NCI-H2107 treated with DMSO at 0.1 percent for 48 hours (cell line): ENCODE data around the gene ATRNL1.

Experiments
- DNase-seq: peaks from one replicate; lab custom pipeline; 2025; ENCODE audit not compliant: unreplicated experiment; lab: John Stamatoyannopoulos, UW

ATRNL1 gene

DNA sequence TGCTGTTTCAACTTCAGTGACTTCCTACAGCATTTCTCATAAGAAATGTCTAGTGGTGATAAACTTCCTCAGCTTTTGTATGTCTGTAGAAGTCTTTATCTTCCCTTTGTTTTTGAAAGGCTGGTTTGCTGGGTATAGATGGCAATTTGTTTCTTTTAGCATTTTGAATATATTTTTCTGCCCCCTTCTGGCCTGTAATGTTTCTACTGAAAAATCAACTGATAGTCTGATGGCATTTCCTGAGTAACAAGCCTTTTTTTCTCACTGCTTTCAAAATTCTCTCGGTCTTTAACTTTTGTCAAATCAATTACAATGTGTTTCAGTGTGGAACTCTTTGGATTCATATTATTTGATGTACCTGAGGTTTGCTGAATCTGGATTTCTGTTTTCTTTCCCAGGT is 487.1 kb downstream of the ATRNL1 start:
- DNase-seq: no peak

DNA sequence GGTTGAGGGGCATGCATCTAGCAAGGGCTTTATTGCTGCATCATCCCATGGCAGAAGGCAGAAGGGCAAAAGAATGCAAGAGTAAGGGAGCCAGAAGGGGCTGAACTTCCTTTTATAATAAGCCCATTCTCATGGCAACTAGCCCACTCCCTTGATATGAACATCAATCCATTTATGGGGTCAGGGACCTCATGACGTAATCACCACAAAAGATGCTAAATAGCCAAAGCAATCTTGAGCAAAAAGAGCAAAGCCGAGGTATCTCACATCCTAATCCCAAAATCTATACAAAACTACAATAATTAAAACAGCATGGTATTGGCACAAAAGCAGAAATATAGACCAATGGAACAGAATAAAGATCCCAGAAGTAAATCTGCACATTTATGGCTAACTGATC is 499.9 kb downstream of the ATRNL1 start:
- no peak for DNase-seq

- no peak for DNase-seq
Measured at GRCh38 chr10:115604627-115605026, 511.5 kb downstream of the ATRNL1 start.

- DNase-seq: no peak
Measured at GRCh38 chr10:115606086-115606485, 512.9 kb downstream of the ATRNL1 start.

- DNase-seq: no peak
Measured at GRCh38 chr10:115606741-115607140, 513.6 kb downstream of the ATRNL1 start.

GRCh38 chr10:115624448-115624847 is 531.3 kb downstream of the ATRNL1 start:
- DNase-seq: no peak

DNA sequence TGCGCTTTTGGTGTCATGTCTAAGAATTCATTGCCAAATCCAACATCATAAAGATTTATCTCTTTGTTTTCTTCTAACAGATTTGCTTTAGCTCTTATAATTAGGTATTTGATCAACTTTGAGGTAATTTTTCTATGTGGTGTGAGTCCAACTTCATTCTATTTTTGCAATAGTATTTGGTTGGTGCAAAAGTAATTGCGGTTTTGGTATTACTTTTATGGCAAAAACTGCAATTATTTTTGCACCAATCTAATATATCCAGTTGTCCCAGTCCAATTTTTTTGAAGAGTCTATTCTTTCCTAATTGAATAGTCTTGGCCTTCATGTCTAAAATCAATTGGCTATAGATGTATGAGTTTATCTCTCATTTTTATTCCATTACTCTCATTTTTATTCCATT is 535.5 kb downstream of the ATRNL1 start:
- DNase-seq: no peak

DNA sequence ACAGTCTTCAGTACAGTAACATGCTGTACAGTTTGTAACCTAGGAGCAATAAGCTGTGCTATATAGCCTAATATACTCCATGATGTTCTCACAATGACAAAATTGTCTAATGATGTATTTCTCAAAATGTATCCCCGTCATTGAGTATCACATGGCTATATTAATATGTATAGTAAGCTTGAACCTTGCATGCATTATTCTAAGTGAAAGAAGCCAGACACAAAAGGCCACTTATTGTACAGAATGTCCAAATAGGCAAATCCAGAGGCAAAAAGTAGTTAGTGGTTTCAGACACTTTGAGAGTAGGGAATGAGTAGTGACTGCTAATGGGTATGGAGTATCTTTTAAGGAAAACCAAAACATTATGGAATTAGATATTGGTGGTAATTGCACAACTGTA is 545.1 kb downstream of the ATRNL1 start:
- DNase-seq: no peak

DNA sequence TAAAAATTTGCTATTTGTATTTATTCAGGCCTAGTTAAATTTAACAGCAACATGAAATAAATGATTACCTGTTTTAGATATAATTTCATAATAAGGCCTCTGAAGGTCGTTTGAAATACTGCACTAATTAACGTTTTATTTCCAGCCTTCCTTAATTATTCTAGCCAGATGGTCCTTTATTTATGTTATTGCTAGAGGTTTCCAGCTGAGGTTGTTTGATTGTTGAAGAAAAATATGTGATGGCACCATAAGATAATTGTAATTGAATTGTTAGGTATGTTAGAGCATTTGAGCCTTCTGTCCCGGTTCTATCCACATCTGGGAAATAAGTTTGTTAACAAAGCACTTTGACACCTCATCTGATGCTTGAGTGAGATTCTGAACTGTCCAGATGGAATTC is 556.1 kb downstream of the ATRNL1 start:
- no peak for DNase-seq

- DNase-seq: no peak
Measured at GRCh38 chr10:115653473-115653872, 560.3 kb downstream of the ATRNL1 start.

GRCh38 chr10:115654961-115655360 is 561.8 kb downstream of the ATRNL1 start:
- DNase-seq: no peak

DNA sequence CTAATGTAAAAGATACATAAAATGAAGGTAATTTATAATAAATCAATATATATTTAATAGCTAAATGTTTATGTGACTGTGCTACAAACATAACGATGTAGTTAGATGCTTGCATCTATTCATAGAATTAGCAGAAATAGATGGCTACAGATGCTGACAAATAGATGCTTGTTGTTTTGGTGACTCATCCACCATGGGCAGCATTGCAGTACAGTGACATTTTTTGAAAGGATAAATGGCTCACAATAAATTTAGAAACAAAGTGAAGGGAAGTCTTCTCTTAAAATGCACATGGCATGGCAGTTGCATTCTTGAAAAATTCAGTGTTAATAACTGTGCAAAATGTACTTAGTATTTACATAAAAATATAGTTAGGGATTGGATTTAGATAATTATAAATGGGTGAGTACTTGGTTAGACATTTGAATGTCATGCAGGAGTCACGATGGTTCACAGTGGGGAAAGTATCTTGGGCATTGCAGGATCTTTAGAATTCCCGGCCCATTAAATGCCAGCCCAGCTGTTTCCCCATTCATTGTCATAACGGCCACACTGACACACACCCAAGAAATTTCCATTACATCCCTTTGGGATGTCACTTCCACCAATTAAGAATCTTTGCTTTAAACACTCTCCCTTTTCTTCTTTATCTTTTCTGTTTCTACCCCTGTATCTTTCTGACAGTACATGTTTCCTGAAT is 564.1 kb downstream of the ATRNL1 start:
- DNase-seq: no peak

- DNase-seq: no peak
Measured at GRCh38 chr10:115659616-115660015, 566.5 kb downstream of the ATRNL1 start.

DNA sequence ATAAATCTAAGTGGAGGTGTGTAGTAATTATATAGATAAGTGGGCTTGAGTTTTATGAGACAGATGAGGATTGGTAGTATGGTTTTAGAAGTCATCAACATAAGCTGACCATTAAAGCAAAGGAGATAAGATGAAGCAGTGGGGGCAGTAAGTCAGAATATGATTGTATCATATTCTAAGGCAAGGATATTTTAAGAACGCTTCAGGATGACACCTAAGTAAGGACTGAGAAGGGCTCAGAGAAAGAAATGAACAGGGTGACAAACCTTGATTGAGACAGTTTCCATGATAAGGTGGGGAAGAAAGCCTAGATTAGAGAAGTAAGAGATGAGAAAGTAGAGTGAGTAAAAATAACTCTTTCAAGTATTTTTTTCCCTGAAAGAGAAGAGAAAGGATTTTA is 567.2 kb downstream of the ATRNL1 start:
- no peak for DNase-seq

- no peak for DNase-seq
Measured at GRCh38 chr10:115662422-115662821, 569.3 kb downstream of the ATRNL1 start.

DNA sequence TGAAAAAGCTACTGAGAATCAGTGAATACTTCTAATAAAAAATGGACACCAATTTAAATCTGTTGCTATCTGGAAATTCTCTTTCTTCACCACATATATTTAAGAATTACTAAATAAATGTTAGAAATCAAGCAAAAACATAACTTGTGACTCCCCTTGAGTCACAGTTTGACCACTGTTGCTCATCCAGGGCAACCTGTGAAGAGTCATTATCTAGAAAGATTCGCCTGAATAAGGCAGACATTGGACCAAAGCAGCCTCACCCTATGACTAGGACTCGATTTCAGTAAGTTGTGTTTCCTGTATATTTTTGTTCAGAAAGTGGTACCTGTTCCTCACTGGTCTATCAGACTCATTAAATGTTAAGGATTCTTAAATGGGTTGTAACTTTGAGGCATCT is 572.4 kb downstream of the ATRNL1 start:
- no peak for DNase-seq

GRCh38 chr10:115674496-115674895 is 581.3 kb downstream of the ATRNL1 start:
- no peak for DNase-seq

DNA sequence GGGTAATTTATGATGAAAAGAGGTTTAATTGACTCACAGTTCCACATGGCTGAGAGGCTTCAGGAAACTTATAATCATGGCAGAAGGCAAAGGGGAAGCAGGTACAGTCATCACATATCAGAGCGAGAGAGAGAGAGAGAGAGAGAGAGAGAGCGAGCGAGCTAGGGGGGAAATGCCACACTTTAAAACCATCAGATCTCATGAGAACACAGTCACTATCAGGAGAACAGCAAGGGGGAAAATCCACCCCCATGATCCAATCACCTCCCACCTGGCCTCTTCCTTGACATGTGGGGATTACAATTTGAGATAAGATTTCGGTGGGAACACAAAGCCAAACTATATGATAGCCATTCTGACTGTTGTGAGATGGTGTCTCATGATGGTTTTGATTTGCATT is 603.6 kb downstream of the ATRNL1 start:
- no peak for DNase-seq

DNA sequence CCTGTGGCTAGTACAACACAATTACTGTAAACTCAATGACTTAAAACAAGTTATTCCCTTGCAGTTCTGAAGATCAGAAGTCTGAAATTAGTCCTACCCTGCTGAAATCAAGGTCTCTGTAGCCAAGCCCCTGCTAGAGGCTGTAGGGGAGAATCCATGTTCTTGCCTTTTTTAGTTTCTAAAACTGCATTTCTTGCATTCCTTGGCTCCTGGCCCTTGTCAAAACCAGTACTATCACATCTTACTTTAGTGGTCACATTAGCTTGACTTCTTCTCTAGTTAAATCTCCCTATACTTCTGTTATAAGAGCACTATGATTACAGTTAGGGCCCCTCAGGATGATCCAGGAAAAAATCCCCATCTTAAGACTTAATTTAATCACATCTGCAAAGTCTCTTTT is 612.9 kb downstream of the ATRNL1 start:
- DNase-seq: no peak

GRCh38 chr10:115706488-115707076 is 613.4 kb downstream of the ATRNL1 start:
- no peak for DNase-seq

DNA sequence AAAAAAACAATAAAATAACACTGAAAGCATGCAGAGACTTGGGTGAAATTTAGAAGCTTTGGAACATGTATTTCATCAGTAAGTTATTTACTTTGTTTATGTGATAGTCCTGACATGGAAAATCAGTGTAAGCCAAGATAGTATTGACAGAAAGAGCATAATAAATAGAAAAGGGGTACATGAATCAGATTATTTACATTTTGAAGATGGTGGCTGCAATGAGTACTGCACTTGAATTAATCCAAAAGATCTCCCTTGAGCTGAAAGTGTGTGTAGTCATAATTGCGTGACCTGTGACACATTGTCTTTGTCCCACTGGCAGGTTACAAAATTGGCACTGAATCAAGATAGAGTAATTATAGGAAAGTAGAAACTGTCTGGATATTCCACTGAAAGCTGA is 617.0 kb downstream of the ATRNL1 start:
- no peak for DNase-seq

- DNase-seq: no peak
Measured at GRCh38 chr10:115711306-115711705, 618.1 kb downstream of the ATRNL1 start.

GRCh38 chr10:115720121-115720520 is 627.0 kb downstream of the ATRNL1 start:
- no peak for DNase-seq
